ENCODE results near the gene DGKQ. TPM values are rescaled to one million over a fixed set of nuclear protein-coding genes. Genes with fewer than 3 reads are reported as not detected.

The DGKQ gene
- total and polyA plus RNA-seq, 2 of the 13 experiments (the other 11 are each of a cell fraction or from before 2014, with no cell fraction given), result 4.5 to 7.2 TPM

DNA sequence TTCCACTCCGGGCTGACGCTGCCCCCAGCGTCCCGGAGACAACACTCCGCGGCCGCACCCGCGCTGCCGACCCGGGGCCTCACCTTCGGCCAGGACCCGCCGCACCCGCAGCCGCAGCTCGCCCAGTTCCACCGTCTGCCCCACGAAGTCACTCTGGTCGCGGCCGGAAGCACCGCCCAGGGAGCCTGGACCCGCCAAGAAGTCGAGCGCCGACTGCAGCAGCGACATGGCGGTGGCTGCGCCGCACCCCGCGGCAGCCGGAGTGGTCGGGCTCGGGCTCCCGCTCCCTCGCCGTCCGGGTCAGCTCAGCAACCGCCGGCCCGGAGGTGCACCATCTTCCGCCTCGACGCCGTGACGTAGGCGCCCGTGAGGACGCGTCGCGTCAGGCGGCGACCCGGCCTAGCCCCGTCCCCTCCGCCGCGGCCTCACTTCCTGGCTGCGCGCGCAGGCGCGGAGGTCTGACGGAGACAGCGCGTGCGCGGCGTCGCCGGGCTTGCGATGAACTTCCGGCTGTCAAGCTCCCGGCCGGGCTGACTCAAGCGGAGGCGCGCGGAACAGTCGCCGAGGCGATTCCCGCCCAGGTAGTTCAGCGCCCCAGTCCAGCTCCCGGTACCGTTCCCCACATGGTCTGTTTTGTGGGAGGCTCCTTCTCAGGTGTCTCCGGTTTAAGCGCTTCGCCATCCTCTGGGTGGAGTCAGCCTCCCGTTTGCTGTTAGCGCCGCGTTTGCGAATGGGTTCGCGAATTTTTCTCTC is 41.2 kb downstream of the DGKQ start, which contains the start of the genes GAK and TMEM175 (continued):
- no peak for TF ChIP-seq PBX3 (CRISPR knock-in tag; IDR thresholded peaks at IDR 0.05; ENCODE audit: borderline replicate concordance)
- 0 out of 2 replicates have a peak, but pooled peaks have one; percentile 67 for TF ChIP-seq RELA (CRISPR knock-in tag; IDR thresholded peaks at IDR 0.05)
- TF ChIP-seq, protein P1, sequence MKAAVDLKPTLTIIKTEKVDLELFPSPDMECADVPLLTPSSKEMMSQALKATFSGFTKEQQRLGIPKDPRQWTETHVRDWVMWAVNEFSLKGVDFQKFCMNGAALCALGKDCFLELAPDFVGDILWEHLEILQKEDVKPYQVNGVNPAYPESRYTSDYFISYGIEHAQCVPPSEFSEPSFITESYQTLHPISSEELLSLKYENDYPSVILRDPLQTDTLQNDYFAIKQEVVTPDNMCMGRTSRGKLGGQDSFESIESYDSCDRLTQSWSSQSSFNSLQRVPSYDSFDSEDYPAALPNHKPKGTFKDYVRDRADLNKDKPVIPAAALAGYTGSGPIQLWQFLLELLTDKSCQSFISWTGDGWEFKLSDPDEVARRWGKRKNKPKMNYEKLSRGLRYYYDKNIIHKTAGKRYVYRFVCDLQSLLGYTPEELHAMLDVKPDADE (CRISPR knock-in tag; IDR thresholded peaks at IDR 0.05), result no peak
- peak; percentile 69; the same call in 1 of the 2 replicates for TF ChIP-seq EEA1 (CRISPR knock-in tag; IDR thresholded peaks at IDR 0.05; ENCODE audit: borderline replicate concordance)
- no peak for TF ChIP-seq SMARCC2 (IDR thresholded peaks at IDR 0.05)
- TF ChIP-seq RAD51 (IDR thresholded peaks at IDR 0.05; ENCODE audit: borderline replicate concordance), result no peak
- TF ChIP-seq ZNF567 (CRISPR knock-in tag; IDR thresholded peaks at IDR 0.05; ENCODE audit: borderline replicate concordance), result no peak; the same call in 1 of the 2 replicates
- no peak for TF ChIP-seq KLF11 (CRISPR knock-in tag; IDR thresholded peaks at IDR 0.05)
- 0 out of 2 replicates have a peak, but pooled peaks have one; percentile 59 for TF ChIP-seq ZFP36L1 (CRISPR knock-in tag; IDR thresholded peaks at IDR 0.05)
- TF ChIP-seq, protein P2, sequence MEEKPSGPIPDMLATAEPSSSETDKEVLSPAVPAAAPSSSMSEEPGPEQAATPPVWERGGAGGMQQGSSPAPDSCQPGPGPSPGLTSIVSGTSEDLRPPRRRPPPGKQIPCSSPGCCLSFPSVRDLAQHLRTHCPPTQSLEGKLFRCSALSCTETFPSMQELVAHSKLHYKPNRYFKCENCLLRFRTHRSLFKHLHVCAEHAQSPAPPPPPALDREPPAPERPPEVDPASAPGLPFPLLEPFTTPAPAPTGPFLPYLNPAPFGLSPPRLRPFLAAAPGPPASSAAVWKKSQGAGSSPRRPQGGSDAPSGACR (CRISPR knock-in tag; IDR thresholded peaks at IDR 0.05), result 0 out of 2 replicates have a peak, but pooled peaks have one; percentile 38
- TF ChIP-seq KAT8 (CRISPR knock-in tag; IDR thresholded peaks at IDR 0.05), result peak; percentile 89
- no peak for TF ChIP-seq CBX1 (IDR thresholded peaks at IDR 0.05; ENCODE audit: low read depth)
- no peak for TF ChIP-seq ZNF24 (IDR thresholded peaks at IDR 0.05)
- no peak for TF ChIP-seq TEAD3 (CRISPR knock-in tag; optimal IDR thresholded peaks at IDR 0.05; ENCODE audit: borderline replicate concordance)
- TF ChIP-seq ISL2 (CRISPR knock-in tag; IDR thresholded peaks at IDR 0.05), result no peak
- no peak for TF ChIP-seq ZBTB3 (CRISPR knock-in tag; IDR thresholded peaks at IDR 0.05; ENCODE audit: borderline replicate concordance, low read depth)
- no peak for TF ChIP-seq FLYWCH1 (CRISPR knock-in tag; IDR thresholded peaks at IDR 0.05)
- peak; percentile 97 for TF ChIP-seq HDAC1 (CRISPR knock-in tag; IDR thresholded peaks at IDR 0.05)
- TF ChIP-seq KLF15 (CRISPR knock-in tag; IDR thresholded peaks at IDR 0.05; ENCODE audit: borderline replicate concordance), result no peak; the same call in 1 of the 2 replicates
- TF ChIP-seq ZNF746 (CRISPR knock-in tag; IDR thresholded peaks at IDR 0.05), result no peak
- TF ChIP-seq, protein P3, sequence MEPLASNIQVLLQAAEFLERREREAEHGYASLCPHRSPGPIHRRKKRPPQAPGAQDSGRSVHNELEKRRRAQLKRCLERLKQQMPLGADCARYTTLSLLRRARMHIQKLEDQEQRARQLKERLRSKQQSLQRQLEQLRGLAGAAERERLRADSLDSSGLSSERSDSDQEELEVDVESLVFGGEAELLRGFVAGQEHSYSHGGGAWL (CRISPR knock-in tag; IDR thresholded peaks at IDR 0.05), result peak; percentile 75; the same call in 1 of the 2 replicates
- TF ChIP-seq SMC3 (IDR thresholded peaks at IDR 0.05; ENCODE audit: low read length), result no peak
- peak; percentile 62; the same call in 1 of the 2 replicates for TF ChIP-seq ZBTB43 (CRISPR knock-in tag; conservative IDR thresholded peaks at IDR 0.05)
- TF ChIP-seq SPEN (CRISPR knock-in tag; IDR thresholded peaks at IDR 0.05; ENCODE audit: low read depth), result peak; percentile 95
- TF ChIP-seq ZNF230 (CRISPR knock-in tag; IDR thresholded peaks at IDR 0.05), result no peak; the same call in 1 of the 2 replicates
- no peak for TF ChIP-seq DNMT3B (CRISPR knock-in tag; conservative IDR thresholded peaks at IDR 0.05)
- TF ChIP-seq SNRNP70 (IDR thresholded peaks at IDR 0.05; ENCODE audit: low read depth, low read length), result no peak
- TF ChIP-seq SATB2 (CRISPR knock-in tag; IDR thresholded peaks at IDR 0.05), result no peak
